Measurements from ENCODE around the gene FBN1.

GRCh38 chr15:48564690-48565089, 80.8 kb downstream of the FBN1 start:
- TF ChIP-seq TSC22D2 (CRISPR knock-in tag; IDR thresholded peaks at IDR 0.05; ENCODE audit: borderline replicate concordance): no peak
- TF ChIP-seq CTCF (CRISPR knock-in tag; IDR thresholded peaks at IDR 0.05): no peak
- TF ChIP-seq ATF1 (CRISPR knock-in tag; IDR thresholded peaks at IDR 0.05): no peak
- no peak for TF ChIP-seq ZNF256 (CRISPR knock-in tag; conservative IDR thresholded peaks at IDR 0.05)
- no peak for TF ChIP-seq POLR2A (IDR thresholded peaks at IDR 0.05; ENCODE audit: insufficient read depth in 1 of 2, low read depth in 2 of 2, low read length in 2 of 2)
- TF ChIP-seq ZNF589 (CRISPR knock-in tag; conservative IDR thresholded peaks at IDR 0.05): no peak
- TF ChIP-seq EZH2 (conservative IDR thresholded peaks at IDR 0.05; ENCODE audit: low read depth, low read length): no peak
